Measurements from ENCODE around the gene SF3A1.
A peak's percentile ranks its signal among the peaks of the same experiment; 100 is the strongest.

SF3A1 gene

DNA sequence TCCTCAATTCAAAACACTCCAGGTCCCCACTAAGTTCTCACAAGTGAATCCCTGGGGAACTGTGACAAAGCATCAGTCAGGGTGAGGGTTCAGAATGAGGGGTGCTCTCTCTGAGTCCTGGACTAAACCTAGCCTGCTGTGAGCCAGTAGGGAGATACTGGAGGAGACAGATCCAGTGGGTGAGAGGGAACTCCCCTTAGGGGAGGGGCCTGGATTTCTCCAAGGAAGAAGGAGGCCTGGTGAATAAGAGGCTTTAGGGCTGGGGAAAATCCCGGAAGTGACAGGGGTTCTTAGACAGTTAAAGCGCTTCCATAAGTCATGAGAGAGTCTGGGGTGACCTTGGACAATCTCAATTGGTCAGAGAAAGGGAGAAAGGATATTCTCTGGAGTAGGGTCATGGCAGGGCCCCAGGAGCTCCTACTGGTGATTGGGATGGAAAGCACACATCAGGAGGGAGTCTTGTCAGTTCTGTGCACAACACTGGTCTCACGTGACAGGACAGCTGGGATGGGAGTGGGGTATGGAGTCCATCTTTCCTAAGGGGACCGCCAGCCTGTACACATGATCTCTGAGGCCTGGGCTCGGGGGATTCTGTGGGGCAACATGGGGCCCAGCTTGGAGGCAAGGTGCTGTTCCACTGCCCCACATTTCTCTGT is 31.5 kb downstream of the SF3A1 start:
- no peak overlapping the region for H3K27ac ChIP-seq (replicated peaks)

GRCh38 chr22:30324014-30324730 is 32.5 kb downstream of the SF3A1 start:
- no peak overlapping the region for H3K4me3 ChIP-seq (replicated peaks; ENCODE audit: insufficient read depth, low read length)
- TF ChIP-seq GABPA (IDR thresholded peaks at IDR 0.05; ENCODE audit: low read depth) (no peak), SPI1 (IDR thresholded peaks at IDR 0.05; ENCODE audit: borderline replicate concordance, low read depth) (peak; percentile 15; the same call in 1 of the 2 replicates)
- peak in 1 of 2 experiments; percentile 57 for DNase-seq (ENCODE audit: low read depth in 1 of 2, low spot score in 1 of 2)
- H3K27me3 ChIP-seq (ENCODE audit: insufficient read depth, poor library complexity, severe bottlenecking): no peaks in the 10 kb centered on the region
- no peak overlapping the region for H3K27ac ChIP-seq (replicated peaks)

More for the DNA sequence above, 31.5 kb downstream of the SF3A1 start:
- DNase-seq (ENCODE audit: low read depth in 1 of 2, low spot score in 1 of 2): no peak
- H3K4me3 ChIP-seq (replicated peaks; ENCODE audit: insufficient read depth, low read length): no peak overlapping the region
- no peaks in the 10 kb centered on the region for H3K27me3 ChIP-seq (ENCODE audit: insufficient read depth, poor library complexity, severe bottlenecking)
- TF ChIP-seq POLR2AphosphoS5 (IDR thresholded peaks at IDR 0.05; ENCODE audit: low read depth) (no peak), GABPA (IDR thresholded peaks at IDR 0.05; ENCODE audit: low read depth) (no peak), SPI1 (IDR thresholded peaks at IDR 0.05; ENCODE audit: borderline replicate concordance, low read depth) (no peak), CTCF (IDR thresholded peaks at IDR 0.05; ENCODE audit: insufficient read depth, low read length) (no peak)
- TF ChIP-seq, protein P1, sequence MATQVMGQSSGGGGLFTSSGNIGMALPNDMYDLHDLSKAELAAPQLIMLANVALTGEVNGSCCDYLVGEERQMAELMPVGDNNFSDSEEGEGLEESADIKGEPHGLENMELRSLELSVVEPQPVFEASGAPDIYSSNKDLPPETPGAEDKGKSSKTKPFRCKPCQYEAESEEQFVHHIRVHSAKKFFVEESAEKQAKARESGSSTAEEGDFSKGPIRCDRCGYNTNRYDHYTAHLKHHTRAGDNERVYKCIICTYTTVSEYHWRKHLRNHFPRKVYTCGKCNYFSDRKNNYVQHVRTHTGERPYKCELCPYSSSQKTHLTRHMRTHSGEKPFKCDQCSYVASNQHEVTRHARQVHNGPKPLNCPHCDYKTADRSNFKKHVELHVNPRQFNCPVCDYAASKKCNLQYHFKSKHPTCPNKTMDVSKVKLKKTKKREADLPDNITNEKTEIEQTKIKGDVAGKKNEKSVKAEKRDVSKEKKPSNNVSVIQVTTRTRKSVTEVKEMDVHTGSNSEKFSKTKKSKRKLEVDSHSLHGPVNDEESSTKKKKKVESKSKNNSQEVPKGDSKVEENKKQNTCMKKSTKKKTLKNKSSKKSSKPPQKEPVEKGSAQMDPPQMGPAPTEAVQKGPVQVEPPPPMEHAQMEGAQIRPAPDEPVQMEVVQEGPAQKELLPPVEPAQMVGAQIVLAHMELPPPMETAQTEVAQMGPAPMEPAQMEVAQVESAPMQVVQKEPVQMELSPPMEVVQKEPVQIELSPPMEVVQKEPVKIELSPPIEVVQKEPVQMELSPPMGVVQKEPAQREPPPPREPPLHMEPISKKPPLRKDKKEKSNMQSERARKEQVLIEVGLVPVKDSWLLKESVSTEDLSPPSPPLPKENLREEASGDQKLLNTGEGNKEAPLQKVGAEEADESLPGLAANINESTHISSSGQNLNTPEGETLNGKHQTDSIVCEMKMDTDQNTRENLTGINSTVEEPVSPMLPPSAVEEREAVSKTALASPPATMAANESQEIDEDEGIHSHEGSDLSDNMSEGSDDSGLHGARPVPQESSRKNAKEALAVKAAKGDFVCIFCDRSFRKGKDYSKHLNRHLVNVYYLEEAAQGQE (IDR thresholded peaks at IDR 0.05; ENCODE audit: insufficient replicate concordance, low read depth): no peak

DNA sequence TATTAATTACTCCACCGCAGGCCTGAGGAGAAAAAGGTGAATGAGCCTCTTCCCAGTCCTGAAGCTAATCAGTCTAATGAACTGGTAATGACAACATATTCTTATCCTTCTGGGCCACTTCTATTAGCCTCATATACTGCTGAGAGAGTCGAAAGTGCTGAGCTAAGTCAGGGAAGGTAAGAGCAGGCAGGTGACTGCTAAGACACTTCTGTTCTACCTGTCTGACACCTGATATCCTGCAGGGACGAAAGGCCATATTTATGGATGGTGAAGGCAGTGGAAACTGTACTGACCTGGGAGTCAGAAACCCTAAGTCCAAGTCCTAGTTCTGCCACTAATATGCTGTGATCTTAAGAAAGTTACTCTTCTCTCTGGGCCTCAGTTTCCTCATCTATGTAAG is 33.4 kb downstream of the SF3A1 start:
- TF ChIP-seq SPI1 (IDR thresholded peaks at IDR 0.05; ENCODE audit: borderline replicate concordance, low read depth) (no peak), CTCF (IDR thresholded peaks at IDR 0.05; ENCODE audit: insufficient read depth, low read length) (no peak), GABPA (IDR thresholded peaks at IDR 0.05; ENCODE audit: low read depth) (no peak), POLR2AphosphoS5 (IDR thresholded peaks at IDR 0.05; ENCODE audit: low read depth) (no peak)
- TF ChIP-seq, protein P1 (IDR thresholded peaks at IDR 0.05; ENCODE audit: insufficient replicate concordance, low read depth): no peak
- DNase-seq (ENCODE audit: low read depth in 1 of 2, low spot score in 1 of 2): no peak
- no peak overlapping the region for H3K4me3 ChIP-seq (replicated peaks; ENCODE audit: insufficient read depth, low read length)
- no peaks in the 10 kb centered on the region for H3K27me3 ChIP-seq (ENCODE audit: insufficient read depth, poor library complexity, severe bottlenecking)
- no peak overlapping the region for H3K27ac ChIP-seq (replicated peaks)

GRCh38 chr22:30321461-30321860 is 35.2 kb downstream of the SF3A1 start:
- Histone ChIP-seq H3K4me3 (replicated peaks; ENCODE audit: insufficient read depth, low read length) (no peak overlapping the region), H3K27me3 (ENCODE audit: insufficient read depth, poor library complexity, severe bottlenecking) (no peaks in the 10 kb centered on the region), H3K27ac (replicated peaks) (no peak overlapping the region)
- DNase-seq (ENCODE audit: low read depth in 1 of 2, low spot score in 1 of 2): no peak
- TF ChIP-seq POLR2AphosphoS5 (IDR thresholded peaks at IDR 0.05; ENCODE audit: low read depth): no peak
- no peak for TF ChIP-seq GABPA (IDR thresholded peaks at IDR 0.05; ENCODE audit: low read depth)
- TF ChIP-seq, protein P1 (IDR thresholded peaks at IDR 0.05; ENCODE audit: insufficient replicate concordance, low read depth): no peak
- TF ChIP-seq SPI1 (IDR thresholded peaks at IDR 0.05; ENCODE audit: borderline replicate concordance, low read depth): no peak
- no peak for TF ChIP-seq CTCF (IDR thresholded peaks at IDR 0.05; ENCODE audit: insufficient read depth, low read length)

All from HL-60 (cell line).